IMR-90 (cell line): ENCODE data around the gene SYNPO.

ENCODE experiments used
- BHLHE40 ChIP-seq: fragments of 150-350 bp; IDR thresholded peaks from 2 replicates; pipeline ENCODE4 v1.6.1; 2016; ENCODE audit warnings: mild to moderate bottlenecking, low read depth, low read length
- CTCF ChIP-seq: conservative IDR thresholded peaks from 2 replicates; pipeline ENCODE4 v1.5.1; 2012; ENCODE audit warnings: mild to moderate bottlenecking, low read depth, low read length, improper control_type of control experiment
- ELK1 ChIP-seq: fragments of 150-350 bp; IDR thresholded peaks from 2 replicates; pipeline ENCODE4 v1.6.1; 2016; ENCODE audit warnings: low read depth, mild to moderate bottlenecking, low read length, moderate library complexity, borderline replicate concordance
- MAZ ChIP-seq: IDR thresholded peaks from 2 replicates; pipeline ENCODE4 v1.6.1; 2012; ENCODE audit warnings: low read depth, mild to moderate bottlenecking, low read length, improper control_type of control experiment, moderate library complexity, borderline replicate concordance
- POLR2A ChIP-seq: IDR thresholded peaks from 2 replicates; pipeline ENCODE4 v1.6.1; 2012; ENCODE audit warnings: mild to moderate bottlenecking, low read depth, low read length
- SMC3 ChIP-seq: fragments of 150-350 bp; IDR thresholded peaks from 2 replicates; pipeline ENCODE4 v1.6.1; 2016; ENCODE audit warnings: low read depth, mild to moderate bottlenecking, antibody characterized with exemption, low read length, moderate library complexity

GRCh38 chr5:150656191-150657132 is 16.0 kb downstream of the SYNPO start:
- TF ChIP-seq ELK1 (no peak), CTCF (peak; percentile 65), BHLHE40 (no peak), MAZ (peak; percentile 77; the same call in 1 of the 2 replicates), POLR2A (no peak), SMC3 (peak; percentile 66)
